Neural cell (in vitro differentiated cells): ENCODE data around the gene POLR2B. TPM values are rescaled to one million over a fixed set of nuclear protein-coding genes. Genes with fewer than 3 reads are reported as not detected.
A peak's percentile ranks its signal among the peaks of the same experiment; 100 is the strongest.

Source experiments
- H2AFZ ChIP-seq: fragments of 200-600, 300-800 bp; sonication (generic), shearing (Covaris generic); 2 replicates; pipeline ENCODE4 v1.6.0; 2014; ENCODE audit warnings: low read depth, mild to moderate bottlenecking, antibody characterized with exemption, low read length, moderate library complexity
- H3F3A ChIP-seq: fragments of 200-600 bp; shearing (Covaris generic); 2 replicates; pipeline ENCODE4 v1.6.1; 2016; ENCODE audit warnings: mild to moderate bottlenecking, moderate library complexity, mixed read lengths, antibody characterized with exemption, low read length; ENCODE audit not compliant: insufficient read depth, poor library complexity, severe bottlenecking
- H3K27ac ChIP-seq: fragments of 200-600, 300-800 bp; sonication (generic), shearing (Covaris generic); 2 replicates; pipeline ENCODE4 v1.5.1; 2014; ENCODE audit warnings: mild to moderate bottlenecking, low read length, moderate library complexity
- H3K27me3 ChIP-seq: fragments of 300-800, 200-600 bp; sonication (generic), shearing (Covaris generic); 2 replicates; pipeline ENCODE4 v1.6.0; 2014; ENCODE audit warnings: mild to moderate bottlenecking, low read depth, low read length, moderate library complexity; ENCODE audit not compliant: insufficient read depth
- H3K36me3 ChIP-seq: fragments of 300-800, 200-600 bp; sonication (generic), shearing (Covaris generic); 2 replicates; pipeline ENCODE4 v1.5.1; 2014; ENCODE audit warnings: mild to moderate bottlenecking, antibody characterized with exemption, low read length, moderate library complexity; ENCODE audit not compliant: insufficient read depth
- H3K4me2 ChIP-seq: fragments of 300-800, 200-600 bp; sonication (generic), shearing (Covaris generic); 2 replicates; pipeline ENCODE4 v1.6.0; 2014; ENCODE audit warnings: mild to moderate bottlenecking, low read length
- H3K4me3 ChIP-seq: fragments of 300-800, 200-600 bp; sonication (generic), shearing (Covaris generic); 2 replicates; pipeline ENCODE4 v1.5.1; 2014; ENCODE audit warnings: mild to moderate bottlenecking, low read length, moderate library complexity
- H3K79me2 ChIP-seq: fragments of 200-600 bp; shearing (Covaris generic); replicated peaks from 2 replicates; pipeline ENCODE4 v1.6.0; 2014; ENCODE audit warnings: mild to moderate bottlenecking, low read length, moderate library complexity; ENCODE audit not compliant: insufficient read depth
- H3K9ac ChIP-seq: fragments of 300-800, 200-600 bp; sonication (generic), shearing (Covaris generic); 2 replicates; pipeline ENCODE4 v1.6.1; 2016; ENCODE audit warnings: mild to moderate bottlenecking, low read length, mixed read lengths
- H3K9me2 ChIP-seq: fragments of 200-600 bp; shearing (Covaris generic); 2 replicates; pipeline ENCODE4 v1.6.1; 2016; ENCODE audit warnings: mild to moderate bottlenecking, low read length, mixed read lengths; ENCODE audit not compliant: insufficient read depth
- H3K9me3 ChIP-seq: fragments of 200-600, 300-800 bp; sonication (generic), shearing (Covaris generic); 2 replicates; pipeline ENCODE4 v1.6.1; 2016; ENCODE audit warnings: mild to moderate bottlenecking, mixed run types, low read length, moderate library complexity, mixed read lengths
- H4K20me1 ChIP-seq: fragments of 200-600 bp; shearing (Covaris generic); 2 replicates; pipeline ENCODE4 v1.6.1; 2016; ENCODE audit warnings: mild to moderate bottlenecking, mixed run types; ENCODE audit not compliant: insufficient read depth
- CTCF ChIP-seq: fragments of 450-650 bp; IDR thresholded peaks from 2 replicates; pipeline ENCODE4 v1.5.1; 2014; ENCODE audit warnings: antibody characterized with exemption, mild to moderate bottlenecking, moderate library complexity; ENCODE audit not compliant: poor library complexity, severe bottlenecking
- EP300 ChIP-seq: fragments of 450-650 bp; conservative IDR thresholded peaks from 2 replicates; pipeline ENCODE4 v1.6.1; 2014; ENCODE audit warnings: antibody characterized with exemption, mild to moderate bottlenecking, moderate library complexity; ENCODE audit not compliant: poor library complexity, severe bottlenecking
- EZH2 ChIP-seq: fragments of 200-600, 300-800 bp; shearing (Covaris generic), sonication (generic); IDR thresholded peaks from 2 replicates; pipeline ENCODE4 v1.6.1; 2014; ENCODE audit warnings: antibody characterized with exemption, low read length, borderline replicate concordance, mild to moderate bottlenecking; ENCODE audit not compliant: insufficient read depth, poor library complexity, severe bottlenecking
- MXI1 ChIP-seq: fragments of 450-650 bp; conservative IDR thresholded peaks from 2 replicates; pipeline ENCODE4 v1.6.1; 2014; ENCODE audit warnings: antibody characterized with exemption, mild to moderate bottlenecking; ENCODE audit not compliant: poor library complexity, severe bottlenecking
- POLR2AphosphoS5 ChIP-seq: IDR thresholded peaks from 2 replicates; pipeline ENCODE4 v1.6.1; 2012
- RAD21 ChIP-seq: fragments of 450-650 bp; conservative IDR thresholded peaks from 2 replicates; pipeline ENCODE4 v1.6.1; 2014; ENCODE audit warnings: antibody characterized with exemption, mild to moderate bottlenecking, moderate library complexity
- REST ChIP-seq: IDR thresholded peaks from 2 replicates; pipeline ENCODE4 v1.6.1; 2012; ENCODE audit warnings: borderline replicate concordance
- SMC3 ChIP-seq: fragments of 450-650 bp; conservative IDR thresholded peaks from 2 replicates; pipeline ENCODE4 v1.6.1; 2014; ENCODE audit warnings: antibody characterized with exemption, mild to moderate bottlenecking, moderate library complexity; ENCODE audit not compliant: poor library complexity
- TAF1 ChIP-seq: IDR thresholded peaks from 2 replicates; pipeline ENCODE4 v1.6.1; 2012; ENCODE audit warnings: low read depth
- polyA plus RNA-seq: library from polyadenylated mRNA; depleted of rRNA; stranded (reverse); fragments of >200 nt; gene quantifications from 2 replicates; pipeline ENCODE4 v1.2.3, GENCODE V29; 2014

Gene POLR2B
- polyA plus RNA-seq, 1 donor from 2014 or later = 300 TPM

- no peaks in the 10 kb centered on the region for H3K9me3 ChIP-seq
- H3K9ac ChIP-seq = no peak overlapping the region
- H3F3A ChIP-seq = no peaks in the 10 kb centered on the region
- no peak overlapping the region for H3K4me3 ChIP-seq
- H3K27me3 ChIP-seq = no peaks in the 10 kb centered on the region
- no peaks in the 10 kb centered on the region for H3K9me2 ChIP-seq
- H4K20me1 ChIP-seq = no peaks in the 10 kb centered on the region
- no peak overlapping the region for H3K27ac ChIP-seq
- no peaks in the 10 kb centered on the region for H3K79me2 ChIP-seq
- no peak for TF ChIP-seq MXI1
- H3K36me3 ChIP-seq = no peaks in the 10 kb centered on the region
- no peak overlapping the region for H2AFZ ChIP-seq
- no peak overlapping the region for H3K4me2 ChIP-seq
These were observed 87.2 kb downstream of the POLR2B start for GRCh38 chr4:57065730-57066482.

- H3K27me3 ChIP-seq = no peaks in the 10 kb centered on the region
- H3K9ac ChIP-seq = no peak overlapping the region
- H3K27ac ChIP-seq = peak overlapping the region; percentile 30
- H3K4me2 ChIP-seq = no peak overlapping the region
- no peak overlapping the region for H3K4me3 ChIP-seq
- no peaks in the 10 kb centered on the region for H4K20me1 ChIP-seq
- TF ChIP-seq RAD21 (no peak), SMC3 (no peak), TAF1 (no peak), REST (peak; percentile 54), MXI1 (no peak), EP300 (peak; percentile 89), EZH2 (no peak), POLR2AphosphoS5 (peak; percentile 94), CTCF (no peak)
- no peaks in the 10 kb centered on the region for H3K79me2 ChIP-seq
- no peaks in the 10 kb centered on the region for H3K36me3 ChIP-seq
- no peaks in the 10 kb centered on the region for H3K9me3 ChIP-seq
- H3F3A ChIP-seq = no peaks in the 10 kb centered on the region
- no peak overlapping the region for H2AFZ ChIP-seq
- no peaks in the 10 kb centered on the region for H3K9me2 ChIP-seq
These were observed 89.7 kb downstream of the POLR2B start for GRCh38 chr4:57068237-57068981.
